GM12878 (cell line): ENCODE data around the gene HMGN1. TPM values are rescaled to one million over a fixed set of nuclear protein-coding genes. Genes with fewer than 3 reads are reported as not detected.

ENCODE experiments used
- ATAC-seq: fragments of 200-7000 bp; cut with Tn5 transposase; 3 replicates; pipeline ENCODE4 v1.9.1; 2020; ENCODE audit warnings: mild to moderate bottlenecking, moderate library complexity
- BruUV-seq: library from RNA; stranded (reverse); fragments of 400-500 nt; replicated peaks from 2 replicates; lab custom pipeline; 2021; lab: Mats Ljungman, UMichigan
- CTCF ChIA-PET: fragments of 300-600 bp; sonication (Branson Sonifier 250); formaldehyde crosslinking; extraction: SDS; loops from one replicate; lab custom pipeline; 2021; ENCODE audit warnings: inconsistent platforms; lab: Yijun Ruan, JAX
- POLR2A ChIA-PET: fragments of 350-600 bp; formaldehyde crosslinking; extraction: SDS; loops from one replicate; lab custom pipeline; 2021; ENCODE audit warnings: inconsistent platforms; lab: Charles Lee
- RAD21 ChIA-PET: fragments of 300-600 bp; sonication (Branson Sonifier 250); formaldehyde crosslinking; loops from one replicate; lab custom pipeline; 2023; ENCODE audit warnings: antibody characterized with exemption; ENCODE audit not compliant: unreplicated experiment; lab: Charles Lee
- SMC1A ChIA-PET: fragments of 300-600 bp; sonication (Branson Sonifier 250); formaldehyde crosslinking; loops from one replicate; lab custom pipeline; 2023; ENCODE audit not compliant: unreplicated experiment, uncharacterized antibody; lab: Charles Lee
- DNase-seq: peaks from one replicate; pipeline ENCODE4 v3.0.0-alpha.2; 2011; ENCODE audit warnings: low read depth, low spot score
- FAIRE-seq: peaks from 3 replicates; lab custom pipeline; 2011; peaks lifted over from hg19 to GRCh38; lab: Jason Lieb, UNC
- H2AFZ ChIP-seq: 2 replicates; pipeline ENCODE4 v1.6.0; 2011; ENCODE audit warnings: low read depth, low read length, control low read depth; ENCODE audit not compliant: control insufficient read depth
- H3K27ac ChIP-seq: 2 replicates; pipeline ENCODE4 v1.5.1; 2011; ENCODE audit warnings: control low read depth; ENCODE audit not compliant: control insufficient read depth, insufficient read depth
- H3K27me3 ChIP-seq, 2 experiments: replicated peaks in 1 of 2; 2 replicates each; pipeline versions ENCODE4 v1.6.0 to v1.6.1; 2011; ENCODE audit warnings: low read length in 1 of 2; ENCODE audit not compliant: control insufficient read depth in 2 of 2, insufficient read depth in 2 of 2
- H3K36me3 ChIP-seq, 2 experiments: 2 replicates each; pipeline ENCODE4 v1.5.1; 2011; ENCODE audit warnings: low read length in 1 of 2; ENCODE audit not compliant: control insufficient read depth in 2 of 2, insufficient read depth in 2 of 2
- H3K4me1 ChIP-seq: 2 replicates; pipeline ENCODE4 v1.6.1; 2011; ENCODE audit warnings: mild to moderate bottlenecking, low read length, moderate library complexity, mixed read lengths; ENCODE audit not compliant: control insufficient read depth, insufficient read depth
- H3K4me2 ChIP-seq: 2 replicates; pipeline ENCODE4 v1.6.0; 2011; ENCODE audit warnings: control low read depth; ENCODE audit not compliant: control insufficient read depth, insufficient read depth
- H3K4me3 ChIP-seq: fragments of 200-600 bp; sonication (generic); 2 replicates; pipeline ENCODE4 v1.5.1; 2016
- H3K79me2 ChIP-seq: 2 replicates; pipeline ENCODE4 v1.6.0; 2011; ENCODE audit warnings: low read length; ENCODE audit not compliant: control insufficient read depth, insufficient read depth
- H3K9ac ChIP-seq: 2 replicates; pipeline ENCODE4 v1.8.0; 2011; ENCODE audit warnings: low read length, control low read depth, mixed read lengths; ENCODE audit not compliant: control insufficient read depth, insufficient read depth
- H3K9me3 ChIP-seq: replicated peaks from 3 replicates; pipeline ENCODE4 v1.5.1; 2011; ENCODE audit warnings: mild to moderate bottlenecking, low read length; ENCODE audit not compliant: control insufficient read depth, insufficient read depth
- H4K20me1 ChIP-seq: 2 replicates; pipeline ENCODE4 v1.6.0; 2011; ENCODE audit not compliant: control insufficient read depth, insufficient read depth
- CHD2 ChIP-seq: IDR thresholded peaks from 2 replicates; pipeline ENCODE4 v1.6.1; 2011; ENCODE audit warnings: low read depth, low read length, improper control_type of control experiment, borderline replicate concordance
- TBL1XR1 ChIP-seq: IDR thresholded peaks from 2 replicates; pipeline ENCODE4 v1.6.1; 2012; ENCODE audit warnings: low read depth, low read length, improper control_type of control experiment
- WGBS: methylation state at CpG from one replicate; pipeline ENCODE4 v1.1.6; 2016; ENCODE audit warnings: low lambda C conversion rate; ENCODE audit not compliant: insufficient replicate concordance, insufficient coverage; ENCODE audit errors: missing lambda C conversion rate; 5-methylcytosine and 5-hydroxymethylcytosine counted together
- in situ Hi-C: fragments of 300-500 bp; cut with MboI; formaldehyde crosslinking; loops from 9 replicates; pipeline ENCODE4 v1.14.3; 2018; ENCODE audit warnings: mixed read lengths
- intact Hi-C: fragments of 100-400 bp; cut with micrococcal nuclease; formaldehyde crosslinking; loops from one replicate; pipeline ENCODE4 v1.14.2; 2022; ENCODE audit not compliant: unreplicated experiment
- polyA plus RNA-seq, 11 experiments: library from polyadenylated mRNA; depleted of rRNA in 4 of 11; unstranded in 6 of 11; stranded (reverse) in 5 of 11; fragments of >200 nt; fragmentation: Nextera tagmentation in 4 of 11; fragmentation: Illumina TruSeq in 1 of 11; extraction: Ambion mirVana in 4 of 11; extraction: Trizol in 1 of 11; gene quantifications; 1 replicate in 1 of 11; 2 replicates in 10 of 11; pipeline versions ENCODE4 v1.2.1 to v1.2.3, GENCODE V29; 2011 to 2016; ENCODE audit warnings: inconsistent platforms in 2 of 11, missing spikeins in 2 of 11, low read depth in 1 of 11
- total RNA-seq, 4 experiments: library from RNA; depleted of rRNA in 3 of 4; stranded (reverse); fragments of >200 nt in 3 of 4; fragmentation: Illumina TruSeq in 1 of 4; extraction: Trizol in 1 of 4; gene quantifications; 2 replicates each; pipeline versions ENCODE4 v1.2.1 to v1.2.3, GENCODE V29; 2013 to 2021
- TF ChIP-seq, protein P1 (sequence below): fragments of 450-650 bp; formaldehyde crosslinking; IDR thresholded peaks from 2 replicates; pipeline ENCODE4 v1.4.0; 2022; ENCODE audit warnings: mild to moderate bottlenecking, moderate library complexity
- TF ChIP-seq, protein P2 (sequence below): fragments of 450-650 bp; IDR thresholded peaks from 2 replicates; pipeline ENCODE4 v1.6.1; 2017; ENCODE audit warnings: mild to moderate bottlenecking, low read depth, inconsistent platforms; ENCODE audit not compliant: poor library complexity, severe bottlenecking
- TF ChIP-seq, protein P3 (sequence below): fragments of 450-650 bp; IDR thresholded peaks from 2 replicates; pipeline ENCODE4 v1.6.1; 2017; ENCODE audit warnings: borderline replicate concordance

The HMGN1 gene
- total and polyA plus RNA-seq, 10 of the 15 experiments (the other 5 are each of a cell fraction or from before 2014, with no cell fraction given) = 120 to 798 (median 396) TPM

DNA sequence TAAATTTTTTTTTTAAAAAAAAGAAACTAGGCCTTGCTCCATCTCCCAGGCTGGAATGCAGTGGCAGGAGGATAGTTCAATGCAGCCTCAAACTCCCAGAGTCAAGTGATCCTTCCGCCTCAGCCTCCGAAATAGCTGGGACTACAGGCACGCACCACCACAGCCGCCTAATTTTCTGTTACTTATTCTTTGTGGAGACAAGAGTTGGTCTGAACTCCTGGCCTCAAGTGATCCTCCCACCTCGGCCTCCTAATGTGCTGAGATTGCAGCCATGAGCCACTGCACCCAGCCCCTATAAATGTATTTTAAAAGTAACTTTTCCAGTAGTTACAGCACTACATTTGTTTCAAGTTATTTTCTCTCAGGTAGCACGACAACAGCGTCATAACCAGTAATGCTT lies 37.7 kb downstream of the HMGN1 start (continued):
- TF ChIP-seq TBL1XR1 (no peak), CHD2 (no peak)
- TF ChIP-seq, protein P1, sequence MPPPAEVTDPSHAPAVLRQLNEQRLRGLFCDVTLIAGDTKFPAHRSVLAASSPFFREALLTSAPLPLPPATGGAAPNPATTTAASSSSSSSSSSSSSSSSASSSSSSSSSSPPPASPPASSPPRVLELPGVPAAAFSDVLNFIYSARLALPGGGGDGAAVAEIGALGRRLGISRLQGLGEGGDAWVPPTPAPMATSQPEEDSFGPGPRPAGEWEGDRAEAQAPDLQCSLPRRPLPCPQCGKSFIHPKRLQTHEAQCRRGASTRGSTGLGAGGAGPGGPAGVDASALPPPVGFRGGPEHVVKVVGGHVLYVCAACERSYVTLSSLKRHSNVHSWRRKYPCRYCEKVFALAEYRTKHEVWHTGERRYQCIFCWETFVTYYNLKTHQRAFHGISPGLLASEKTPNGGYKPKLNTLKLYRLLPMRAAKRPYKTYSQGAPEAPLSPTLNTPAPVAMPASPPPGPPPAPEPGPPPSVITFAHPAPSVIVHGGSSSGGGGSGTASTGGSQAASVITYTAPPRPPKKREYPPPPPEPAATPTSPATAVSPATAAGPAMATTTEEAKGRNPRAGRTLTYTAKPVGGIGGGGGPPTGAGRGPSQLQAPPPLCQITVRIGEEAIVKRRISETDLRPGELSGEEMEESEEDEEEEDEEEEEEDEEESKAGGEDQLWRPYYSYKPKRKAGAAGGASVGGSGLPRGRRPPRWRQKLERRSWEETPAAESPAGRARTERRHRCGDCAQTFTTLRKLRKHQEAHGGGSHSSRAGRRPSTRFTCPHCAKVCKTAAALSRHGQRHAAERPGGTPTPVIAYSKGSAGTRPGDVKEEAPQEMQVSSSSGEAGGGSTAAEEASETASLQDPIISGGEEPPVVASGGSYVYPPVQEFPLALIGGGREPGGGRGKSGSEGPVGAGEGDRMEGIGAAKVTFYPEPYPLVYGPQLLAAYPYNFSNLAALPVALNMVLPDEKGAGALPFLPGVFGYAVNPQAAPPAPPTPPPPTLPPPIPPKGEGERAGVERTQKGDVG (CRISPR knock-in tag) = no peak
- TF ChIP-seq, protein P2, sequence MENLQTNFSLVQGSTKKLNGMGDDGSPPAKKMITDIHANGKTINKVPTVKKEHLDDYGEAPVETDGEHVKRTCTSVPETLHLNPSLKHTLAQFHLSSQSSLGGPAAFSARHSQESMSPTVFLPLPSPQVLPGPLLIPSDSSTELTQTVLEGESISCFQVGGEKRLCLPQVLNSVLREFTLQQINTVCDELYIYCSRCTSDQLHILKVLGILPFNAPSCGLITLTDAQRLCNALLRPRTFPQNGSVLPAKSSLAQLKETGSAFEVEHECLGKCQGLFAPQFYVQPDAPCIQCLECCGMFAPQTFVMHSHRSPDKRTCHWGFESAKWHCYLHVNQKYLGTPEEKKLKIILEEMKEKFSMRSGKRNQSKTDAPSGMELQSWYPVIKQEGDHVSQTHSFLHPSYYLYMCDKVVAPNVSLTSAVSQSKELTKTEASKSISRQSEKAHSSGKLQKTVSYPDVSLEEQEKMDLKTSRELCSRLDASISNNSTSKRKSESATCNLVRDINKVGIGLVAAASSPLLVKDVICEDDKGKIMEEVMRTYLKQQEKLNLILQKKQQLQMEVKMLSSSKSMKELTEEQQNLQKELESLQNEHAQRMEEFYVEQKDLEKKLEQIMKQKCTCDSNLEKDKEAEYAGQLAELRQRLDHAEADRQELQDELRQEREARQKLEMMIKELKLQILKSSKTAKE = no peak
- TF ChIP-seq, all 136 proteins: peak for 0

DNA sequence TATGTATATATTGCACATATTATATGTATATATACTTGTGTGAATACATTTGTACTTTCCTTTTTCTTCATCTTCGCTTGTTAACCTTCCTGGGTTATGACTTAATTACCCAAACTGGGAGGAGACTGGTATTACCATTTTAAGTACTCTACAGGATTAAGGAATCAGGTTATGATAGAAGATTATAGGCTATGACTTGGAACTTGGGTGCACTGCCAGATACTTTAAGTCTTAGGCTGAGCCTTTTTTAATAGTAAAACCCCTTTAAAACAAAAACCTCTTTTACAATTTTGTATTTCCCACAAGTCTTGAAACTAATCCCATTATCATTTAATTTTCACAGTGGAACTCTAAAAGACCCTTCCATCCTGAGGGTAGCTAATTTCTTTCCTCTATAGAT lies 41.4 kb downstream of the HMGN1 start:
- ChIA-PET CTCF (no interaction called here), RAD21 (no interaction called here), SMC1A (no interaction called here), POLR2A (no interaction called here)
- intact Hi-C loops = no loop called here
- no peaks in the 10 kb centered on the region; a peak in 1 of 4 replicates for H3K36me3 ChIP-seq
- TF ChIP-seq, protein P3, sequence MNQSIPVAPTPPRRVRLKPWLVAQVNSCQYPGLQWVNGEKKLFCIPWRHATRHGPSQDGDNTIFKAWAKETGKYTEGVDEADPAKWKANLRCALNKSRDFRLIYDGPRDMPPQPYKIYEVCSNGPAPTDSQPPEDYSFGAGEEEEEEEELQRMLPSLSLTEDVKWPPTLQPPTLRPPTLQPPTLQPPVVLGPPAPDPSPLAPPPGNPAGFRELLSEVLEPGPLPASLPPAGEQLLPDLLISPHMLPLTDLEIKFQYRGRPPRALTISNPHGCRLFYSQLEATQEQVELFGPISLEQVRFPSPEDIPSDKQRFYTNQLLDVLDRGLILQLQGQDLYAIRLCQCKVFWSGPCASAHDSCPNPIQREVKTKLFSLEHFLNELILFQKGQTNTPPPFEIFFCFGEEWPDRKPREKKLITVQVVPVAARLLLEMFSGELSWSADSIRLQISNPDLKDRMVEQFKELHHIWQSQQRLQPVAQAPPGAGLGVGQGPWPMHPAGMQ = no peak
- H4K20me1 ChIP-seq = no peaks in the 10 kb centered on the region
- no peak overlapping the region for H3K4me2 ChIP-seq
- no peak overlapping the region for H3K27ac ChIP-seq
- no peak overlapping the region for H3K9ac ChIP-seq
- ATAC-seq = no peak
- in situ Hi-C loops = no loop called here
- 0 out of 2 replicates have a peak, but pooled peaks cover 4% of the 10 kb centered on the region for H3K4me1 ChIP-seq
- H3K4me3 ChIP-seq = no peak overlapping the region
- H3K79me2 ChIP-seq = peaks cover 9% of the 10 kb centered on the region
- H3K27me3 ChIP-seq = no peaks in the 10 kb centered on the region
- H2AFZ ChIP-seq = no peak overlapping the region
- no TSS peak for BruUV-seq
- H3K9me3 ChIP-seq = no peaks in the 10 kb centered on the region
- 100% methylated on average over 1 of the region's 1 CpG for WGBS
- DNase-seq = no peak
- FAIRE-seq = no peak
